Measurements from ENCODE around the gene BAIAP3.

BAIAP3 gene

GRCh38 chr16:1299012-1299867 lies 34.2 kb upstream of the BAIAP3 start:
- no peak for DNase-seq

- DNase-seq: no peak
Observed at GRCh38 chr16:1299868-1300203, 33.6 kb upstream of the BAIAP3 start.

- peak; percentile 47 to 51 for DNase-seq
Observed at GRCh38 chr16:1300664-1301476, 32.6 kb upstream of the BAIAP3 start.

GRCh38 chr16:1301562-1301961 lies 31.9 kb upstream of the BAIAP3 start:
- no peak for DNase-seq

- no peak for DNase-seq
Observed at GRCh38 chr16:1305823-1306222, 27.6 kb upstream of the BAIAP3 start.

GRCh38 chr16:1306334-1306733 lies 27.1 kb upstream of the BAIAP3 start:
- no peak for DNase-seq

GRCh38 chr16:1308036-1308976 lies 25.1 kb upstream of the BAIAP3 start:
- no peak for DNase-seq

- DNase-seq: peak; percentile 91 to 93
Observed at GRCh38 chr16:1308977-1309885, 24.2 kb upstream of the BAIAP3 start, which contains the start of gene UBE2I. UBE2I (plus strand) TSS chr16:1309636; CDS start chr16:1314031, 4,395 bp downstream.

GRCh38 chr16:1309888-1310831 lies 23.3 kb upstream of the BAIAP3 start:
- DNase-seq: no peak

GRCh38 chr16:1310832-1311200 lies 22.6 kb upstream of the BAIAP3 start:
- no peak for DNase-seq

- DNase-seq: no peak
Observed at GRCh38 chr16:1311212-1311737, 22.2 kb upstream of the BAIAP3 start.

GRCh38 chr16:1311738-1312466 lies 21.5 kb upstream of the BAIAP3 start:
- DNase-seq: no peak

- no peak for DNase-seq
Observed at GRCh38 chr16:1312467-1312816, 21.0 kb upstream of the BAIAP3 start.

GRCh38 chr16:1312903-1313302 lies 20.5 kb upstream of the BAIAP3 start:
- DNase-seq: no peak

GRCh38 chr16:1313721-1314369 lies 19.6 kb upstream of the BAIAP3 start:
- DNase-seq: no peak

- no peak for DNase-seq
Observed at GRCh38 chr16:1314399-1315068, 18.9 kb upstream of the BAIAP3 start.

- DNase-seq: no peak
Observed at GRCh38 chr16:1315081-1316032, 18.1 kb upstream of the BAIAP3 start.

Data from SHP77 (cell line).